Astrocyte of the spinal cord (primary cell): ENCODE measurements around the gene THSD7B.

Experiments
- DNase-seq: peaks from one replicate; pipeline ENCODE4 v3.0.0; 2011; ENCODE audit warnings: low read depth, low spot score
- H3K4me3 ChIP-seq: 2 replicates; pipeline ENCODE4 v1.5.1; 2011; ENCODE audit warnings: low read depth, mild to moderate bottlenecking, low read length, moderate library complexity
- CTCF ChIP-seq: IDR thresholded peaks from 2 replicates; pipeline ENCODE4 v1.5.1; 2012; ENCODE audit warnings: low read depth, mild to moderate bottlenecking, low read length, inconsistent platforms
- in situ Hi-C: cut with HindIII; loops from 2 replicates; pipeline ENCODE4 v1.10.0; 2017; ENCODE audit warnings: low sequenced_read_pairs

THSD7B gene

GRCh38 chr2:137357634-137358033 is 592.3 kb downstream of the THSD7B start:
- no peak for TF ChIP-seq CTCF
- in situ Hi-C loops: no loop called here
- DNase-seq: no peak
- H3K4me3 ChIP-seq: no peak overlapping the region

GRCh38 chr2:137367361-137367760 is 602.0 kb downstream of the THSD7B start:
- DNase-seq: peak; percentile 36
- in situ Hi-C loops: no loop called here
- no peak for TF ChIP-seq CTCF

GRCh38 chr2:137369106-137369505 is 603.8 kb downstream of the THSD7B start:
- DNase-seq: no peak
- TF ChIP-seq CTCF: no peak
- H3K4me3 ChIP-seq: no peak overlapping the region
- in situ Hi-C loops: no loop called here

More at GRCh38 chr2:137367361-137367760, 602.0 kb downstream of the THSD7B start:
- no peak overlapping the region for H3K4me3 ChIP-seq

GRCh38 chr2:137379186-137379585 is 613.8 kb downstream of the THSD7B start:
- no peak for DNase-seq
- H3K4me3 ChIP-seq: no peak overlapping the region
- in situ Hi-C loops: no loop called here
- no peak for TF ChIP-seq CTCF

GRCh38 chr2:137380610-137381009 is 615.3 kb downstream of the THSD7B start:
- no peak overlapping the region for H3K4me3 ChIP-seq
- in situ Hi-C loops: no loop called here
- peak; percentile 40 for DNase-seq
- no peak for TF ChIP-seq CTCF

- TF ChIP-seq CTCF: no peak
- in situ Hi-C loops: no loop called here
These were observed 616.4 kb downstream of the THSD7B start for GRCh38 chr2:137381731-137382130.

GRCh38 chr2:137383391-137383790 is 618.0 kb downstream of the THSD7B start:
- in situ Hi-C loops: no loop called here
- no peak overlapping the region for H3K4me3 ChIP-seq
- DNase-seq: no peak
- TF ChIP-seq CTCF: no peak

More at GRCh38 chr2:137381731-137382130, 616.4 kb downstream of the THSD7B start:
- H3K4me3 ChIP-seq: no peak overlapping the region
- no peak for DNase-seq
